ENCODE measurements around the gene TMEM132E. TPM values are rescaled to one million over a fixed set of nuclear protein-coding genes. Genes with fewer than 3 reads are reported as not detected.

The TMEM132E gene
- total RNA-seq, 6 experiments from 2014 or later, result 0.31 to 0.56 (median 0.43) TPM

- intact Hi-C loops (cut with DNase I), result loop anchor here in 1 of 2 donors (10.0 kb wide), 1 partner anchor 575 kb away; the partner anchor contains the start of gene FNDC8
- Histone ChIP-seq H3K27me3 (no peaks in the 10 kb centered on the region), H3K9me3 (no peaks in the 10 kb centered on the region), H3K4me1 (no peaks in the 10 kb centered on the region), H3K36me3 (no peaks in the 10 kb centered on the region), H3K4me3 (no peak overlapping the region), H3K27ac (no peak overlapping the region)
- TF ChIP-seq POLR2A (IDR thresholded peaks at IDR 0.05) (no peak), CTCF (IDR thresholded peaks at IDR 0.05) (no peak)
- DNase-seq, result no peak
- WGBS (ENCODE audit: insufficient coverage, low coverage, low lambda C conversion rate, missing lambda C conversion rate), result 75% methylated on average over 5 of the region's 6 CpGs
- ATAC-seq, result no peak
These were observed 29.4 kb upstream of the TMEM132E start for GRCh38 chr17:34549966-34550365.

GRCh38 chr17:34553907-34554306 lies 25.5 kb upstream of the TMEM132E start:
- TF ChIP-seq CTCF (IDR thresholded peaks at IDR 0.05) (no peak), POLR2A (IDR thresholded peaks at IDR 0.05) (no peak)
- no peaks in the 10 kb centered on the region for H3K36me3 ChIP-seq
- H3K4me1 ChIP-seq, result no peaks in the 10 kb centered on the region
- 50% methylated on average over 3 of the region's 4 CpGs for WGBS (ENCODE audit: insufficient coverage, low coverage, low lambda C conversion rate, missing lambda C conversion rate)
- no peaks in the 10 kb centered on the region for H3K27me3 ChIP-seq
- H3K27ac ChIP-seq, result no peak overlapping the region
- DNase-seq (no peak), ATAC-seq (no peak)
- no peak overlapping the region for H3K4me3 ChIP-seq
- no peaks in the 10 kb centered on the region for H3K9me3 ChIP-seq
- intact Hi-C loops (cut with DNase I), result no loop called here

GRCh38 chr17:34556384-34556783 lies 23.0 kb upstream of the TMEM132E start:
- Histone ChIP-seq H3K4me3 (no peak overlapping the region), H3K27me3 (no peaks in the 10 kb centered on the region), H3K9me3 (no peaks in the 10 kb centered on the region), H3K36me3 (no peaks in the 10 kb centered on the region), H3K4me1 (no peaks in the 10 kb centered on the region), H3K27ac (no peak overlapping the region)
- DNase-seq, result no peak
- no peak for ATAC-seq
- intact Hi-C loops (cut with DNase I), result no loop called here
- WGBS (ENCODE audit: insufficient coverage, low coverage, low lambda C conversion rate, missing lambda C conversion rate), result 7% methylated on average over 4 of the region's 4 CpGs
- no peak for TF ChIP-seq CTCF (IDR thresholded peaks at IDR 0.05)
- TF ChIP-seq POLR2A (IDR thresholded peaks at IDR 0.05), result no peak

- no peak for ATAC-seq
- Histone ChIP-seq H3K36me3 (no peaks in the 10 kb centered on the region), H3K27me3 (no peaks in the 10 kb centered on the region), H3K4me1 (no peaks in the 10 kb centered on the region), H3K9me3 (no peaks in the 10 kb centered on the region), H3K27ac (no peak overlapping the region), H3K4me3 (no peak overlapping the region)
- TF ChIP-seq POLR2A (IDR thresholded peaks at IDR 0.05) (no peak), CTCF (IDR thresholded peaks at IDR 0.05) (no peak)
- intact Hi-C loops (cut with DNase I), result no loop called here
- DNase-seq, result no peak
- WGBS (ENCODE audit: insufficient coverage, low coverage, low lambda C conversion rate, missing lambda C conversion rate), result no CpG with 5 or more reads among the region's 2 CpGs
These were observed 22.5 kb upstream of the TMEM132E start for GRCh38 chr17:34556931-34557330.

GRCh38 chr17:34561328-34561727 lies 18.1 kb upstream of the TMEM132E start:
- TF ChIP-seq POLR2A (IDR thresholded peaks at IDR 0.05) (no peak), CTCF (IDR thresholded peaks at IDR 0.05) (no peak)

More at GRCh38 chr17:34561328-34561727, 18.1 kb upstream of the TMEM132E start:
- Histone ChIP-seq H3K27ac (no peak overlapping the region), H3K4me1 (no peaks in the 10 kb centered on the region), H3K4me3 (no peak overlapping the region), H3K9me3 (no peaks in the 10 kb centered on the region), H3K36me3 (no peaks in the 10 kb centered on the region), H3K27me3 (no peaks in the 10 kb centered on the region)
- intact Hi-C loops (cut with DNase I), result no loop called here
- 72% methylated on average over 2 of the region's 2 CpGs for WGBS (ENCODE audit: insufficient coverage, low coverage, low lambda C conversion rate, missing lambda C conversion rate)
- ATAC-seq (no peak), DNase-seq (no peak)

Data from right lobe of liver (tissue), 6 donors.